Fibroblast of lung (primary cell): ENCODE data around the gene TNRC18. TPM values are rescaled to one million over a fixed set of nuclear protein-coding genes. Genes with fewer than 3 reads are reported as not detected.

ENCODE experiments used
- DNase-seq, 2 donors: peaks; one replicate each; pipeline versions ENCODE4 v3.0.0 to v3.0.0-alpha.2; 2010; ENCODE audit warnings: low read depth in 2 of 2
- H2AFZ ChIP-seq: 2 replicates; pipeline ENCODE4 v1.5.1; 2012; ENCODE audit warnings: low read length, control low read depth, inconsistent platforms
- H3K27ac ChIP-seq: 2 replicates; pipeline ENCODE4 v1.5.1; 2011; ENCODE audit warnings: low read length, control low read depth; ENCODE audit not compliant: insufficient read depth
- H3K27me3 ChIP-seq: 2 replicates; pipeline ENCODE4 v1.5.1; 2011; ENCODE audit warnings: mild to moderate bottlenecking, low read length; ENCODE audit not compliant: control insufficient read depth, insufficient read depth
- H3K36me3 ChIP-seq: 2 replicates; pipeline ENCODE4 v1.5.1; 2011; ENCODE audit warnings: low read length; ENCODE audit not compliant: control insufficient read depth, insufficient read depth
- H3K4me1 ChIP-seq: 2 replicates; pipeline ENCODE4 v1.5.1; 2011; ENCODE audit warnings: low read length; ENCODE audit not compliant: control insufficient read depth, insufficient read depth; ENCODE audit errors: extremely low read depth
- H3K4me2 ChIP-seq: 2 replicates; pipeline ENCODE4 v1.5.1; 2011; ENCODE audit warnings: low read length, control low read depth; ENCODE audit not compliant: insufficient read depth; ENCODE audit errors: extremely low read depth
- H3K4me3 ChIP-seq, 4 experiments: fragments of 200-600 bp in 1 of 4; sonication (generic) in 1 of 4; replicated peaks in 1 of 4; 2 replicates each; pipeline ENCODE4 v1.5.1; 2011 to 2016; ENCODE audit warnings: low read length in 4 of 4, low read depth in 3 of 4, mild to moderate bottlenecking in 3 of 4, control low read depth in 2 of 4, inconsistent platforms in 1 of 4, mixed read lengths in 1 of 4; ENCODE audit not compliant: insufficient read depth in 1 of 4; ENCODE audit errors: control extremely low read depth in 1 of 4
- H3K79me2 ChIP-seq: 2 replicates; pipeline ENCODE4 v1.5.1; 2012; ENCODE audit warnings: mild to moderate bottlenecking, low read length, inconsistent platforms; ENCODE audit not compliant: control insufficient read depth, insufficient read depth
- H3K9ac ChIP-seq: 2 replicates; pipeline ENCODE4 v1.5.1; 2011; ENCODE audit warnings: mild to moderate bottlenecking, low read length, control low read depth; ENCODE audit not compliant: insufficient read depth
- H3K9me3 ChIP-seq: 2 replicates; pipeline ENCODE4 v1.5.1; 2012; ENCODE audit warnings: low read depth, low read length; ENCODE audit not compliant: control insufficient read depth, insufficient read depth
- H4K20me1 ChIP-seq: 2 replicates; pipeline ENCODE4 v1.5.1; 2011; ENCODE audit warnings: low read length; ENCODE audit not compliant: control insufficient read depth, insufficient read depth; ENCODE audit errors: extremely low read depth
- CTCF ChIP-seq, 2 donors: IDR thresholded peaks in 1 of 2; conservative IDR thresholded peaks in 1 of 2; 1 replicate in 1 of 2; 2 replicates in 1 of 2; pipeline ENCODE4 v1.5.1; 2011 to 2012; ENCODE audit warnings: low read length in 2 of 2, control low read depth in 1 of 2, inconsistent platforms in 1 of 2, low read depth in 1 of 2, mild to moderate bottlenecking in 1 of 2
- EZH2 ChIP-seq: IDR thresholded peaks from 2 replicates; pipeline ENCODE4 v1.5.1; 2012; ENCODE audit warnings: low read length, control low read depth, mild to moderate bottlenecking; ENCODE audit errors: missing control alignments
- polyA plus RNA-seq, 2 donors: library from polyadenylated mRNA; depleted of rRNA in 1 of 2; stranded (reverse) in 1 of 2; unstranded in 1 of 2; fragments of >200 nt; gene quantifications; 2 replicates each; pipeline ENCODE4 v1.2.1, GENCODE V29; 2011 to 2012; ENCODE audit warnings: missing spikeins in 1 of 2
- total RNA-seq: library from RNA; depleted of rRNA; stranded (reverse); fragments of >200 nt; gene quantifications from 2 replicates; pipeline ENCODE4 v1.2.1, GENCODE V29; 2014

TNRC18 gene
- total and polyA plus RNA-seq, 2 donors (not counting 1 experiment from before 2014, with no cell fraction given) = 19.7 to 38.5 TPM

- Histone ChIP-seq H3K27me3 (no peaks in the 10 kb centered on the region), H3K4me3 (no peak overlapping the region), H3K36me3 (peaks cover 14% of the 10 kb centered on the region), H3K4me1 (no peaks in the 10 kb centered on the region), H2AFZ (no peak overlapping the region), H3K9me3 (no peaks in the 10 kb centered on the region), H3K4me2 (no peak overlapping the region), H4K20me1 (no peaks in the 10 kb centered on the region), H3K9ac (no peak overlapping the region), H3K79me2 (peaks cover 61% of the 10 kb centered on the region), H3K27ac (no peak overlapping the region)
- DNase-seq = no peak
- TF ChIP-seq EZH2 = no peak
- no peak for TF ChIP-seq CTCF (conservative IDR thresholded peaks at IDR 0.05 in 1 of 2, IDR thresholded peaks at IDR 0.05 in 1 of 2; ENCODE audit: low read depth in 1 of 2, low read length in 2 of 2)
Observed at GRCh38 chr7:5394264-5395105, 29.1 kb downstream of the TNRC18 start.

GRCh38 chr7:5393748-5394147 is 29.9 kb downstream of the TNRC18 start:
- Histone ChIP-seq H3K27me3 (no peaks in the 10 kb centered on the region), H2AFZ (no peak overlapping the region), H3K4me1 (no peaks in the 10 kb centered on the region), H3K79me2 (peaks cover 54% of the 10 kb centered on the region), H3K27ac (no peak overlapping the region), H4K20me1 (no peaks in the 10 kb centered on the region), H3K4me2 (no peak overlapping the region), H3K9ac (no peak overlapping the region), H3K36me3 (peaks cover 15% of the 10 kb centered on the region), H3K9me3 (no peaks in the 10 kb centered on the region), H3K4me3 (no peak overlapping the region)
- no peak for DNase-seq
- TF ChIP-seq EZH2 (no peak), CTCF (conservative IDR thresholded peaks at IDR 0.05 in 1 of 2, IDR thresholded peaks at IDR 0.05 in 1 of 2; ENCODE audit: low read depth in 1 of 2, low read length in 2 of 2) (no peak)

- no peaks in the 10 kb centered on the region for H4K20me1 ChIP-seq
- no peaks in the 10 kb centered on the region for H3K27me3 ChIP-seq
- H3K27ac ChIP-seq = no peak overlapping the region
- no peaks in the 10 kb centered on the region for H3K4me1 ChIP-seq
- TF ChIP-seq EZH2 (no peak), CTCF (conservative IDR thresholded peaks at IDR 0.05 in 1 of 2, IDR thresholded peaks at IDR 0.05 in 1 of 2; ENCODE audit: low read depth in 1 of 2, low read length in 2 of 2) (no peak)
- H3K9me3 ChIP-seq = no peaks in the 10 kb centered on the region
- H3K36me3 ChIP-seq = peaks cover 15% of the 10 kb centered on the region
- no peak overlapping the region for H3K4me2 ChIP-seq
- H3K79me2 ChIP-seq = peaks cover 50% of the 10 kb centered on the region
- no peak overlapping the region for H3K4me3 ChIP-seq
- DNase-seq = no peak
- H3K9ac ChIP-seq = no peak overlapping the region
- H2AFZ ChIP-seq = no peak overlapping the region
Observed at GRCh38 chr7:5393328-5393727, 30.3 kb downstream of the TNRC18 start.
